NCI-H510A treated with DMSO at 0.1 percent for 48 hours (cell line): Measurements from ENCODE around the gene TWF1.
"Not testable (repeated sequence)": the region's sequence is repeated elsewhere in the genome, so short reads cannot be mapped to it uniquely, and the experiment has no call there.

ENCODE experiments used
- DNase-seq: peaks from one replicate; lab custom pipeline; 2025; lab: John Stamatoyannopoulos, UW

Gene TWF1

DNA sequence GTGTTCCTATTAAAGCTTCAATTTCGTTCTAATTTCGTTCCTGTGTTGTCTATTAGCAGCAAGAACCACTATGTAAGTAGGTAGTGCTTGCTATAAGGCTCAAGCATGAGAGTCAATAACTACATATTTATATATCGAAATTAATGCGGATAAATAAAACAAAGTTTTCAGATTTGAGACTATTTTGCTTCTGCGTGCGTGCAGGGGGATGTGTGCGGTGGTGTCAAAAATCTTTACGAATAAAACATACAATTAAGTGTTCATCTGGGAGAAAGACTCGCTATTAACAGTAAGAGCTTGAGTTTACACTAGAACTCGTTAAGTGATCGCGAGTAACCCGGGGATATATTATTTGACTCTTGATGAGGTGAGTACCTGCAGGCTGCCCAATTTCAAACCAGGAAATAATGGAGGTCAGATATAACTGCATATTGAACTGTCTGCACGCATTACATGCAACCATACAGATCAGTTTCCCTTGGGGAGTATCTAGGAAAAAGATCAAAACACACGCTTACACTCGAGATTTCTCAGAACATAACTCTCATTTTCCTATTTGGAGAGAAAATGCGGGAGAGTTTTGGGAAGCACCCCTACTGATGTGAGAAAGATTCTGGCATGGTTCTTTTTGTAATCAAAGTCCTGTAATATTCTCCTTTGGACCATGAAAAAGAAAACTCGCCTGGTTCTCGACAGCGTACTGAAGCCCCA, 813 bp downstream of the TWF1 start:
- DNase-seq: peak; percentile 28

- DNase-seq: no peak
Observed at GRCh38 chr12:43797561-43798217, 8.4 kb downstream of the TWF1 start.

GRCh38 chr12:43795716-43796280, 10.3 kb downstream of the TWF1 start:
- DNase-seq: peak; percentile 6

- DNase-seq: no peak
Observed at GRCh38 chr12:43789941-43790340, 16.2 kb downstream of the TWF1 start.

DNA sequence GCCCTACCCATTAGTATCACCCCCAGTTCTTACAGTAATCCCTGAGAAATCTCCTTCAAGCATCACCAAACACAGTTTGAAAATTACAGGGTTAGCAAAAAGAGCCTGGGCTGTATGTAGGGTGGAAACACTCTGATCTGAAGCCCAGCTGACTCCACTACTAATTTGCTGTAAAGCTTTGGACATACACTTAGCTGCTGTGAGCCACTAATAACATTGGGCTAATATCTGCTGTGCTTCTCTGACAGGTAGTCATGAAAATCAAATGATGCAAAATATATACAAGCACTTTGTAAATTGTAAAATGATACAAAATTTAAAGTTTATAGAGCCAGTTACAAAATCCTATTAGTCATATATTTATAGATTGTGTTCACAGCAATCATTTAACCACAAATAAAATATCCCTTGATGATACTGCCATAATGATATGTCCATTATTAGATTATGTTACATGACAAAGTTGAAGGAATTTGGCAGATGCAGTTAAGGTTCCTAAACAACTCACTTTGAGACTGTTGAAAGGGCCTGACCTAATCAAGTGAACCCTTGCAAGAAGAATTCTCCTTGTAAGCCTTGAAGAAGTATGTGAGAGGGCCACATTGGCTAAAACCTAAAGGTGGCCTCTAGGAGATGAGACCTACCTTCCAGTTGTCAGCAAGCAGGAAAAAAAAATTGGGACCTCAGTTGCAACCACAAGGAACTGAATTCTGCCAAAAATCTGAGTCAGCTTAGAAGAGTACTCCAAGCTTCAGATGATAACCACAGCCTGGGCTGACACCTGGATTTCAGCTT, 19.0 kb downstream of the TWF1 start:
- DNase-seq: no peak

DNA sequence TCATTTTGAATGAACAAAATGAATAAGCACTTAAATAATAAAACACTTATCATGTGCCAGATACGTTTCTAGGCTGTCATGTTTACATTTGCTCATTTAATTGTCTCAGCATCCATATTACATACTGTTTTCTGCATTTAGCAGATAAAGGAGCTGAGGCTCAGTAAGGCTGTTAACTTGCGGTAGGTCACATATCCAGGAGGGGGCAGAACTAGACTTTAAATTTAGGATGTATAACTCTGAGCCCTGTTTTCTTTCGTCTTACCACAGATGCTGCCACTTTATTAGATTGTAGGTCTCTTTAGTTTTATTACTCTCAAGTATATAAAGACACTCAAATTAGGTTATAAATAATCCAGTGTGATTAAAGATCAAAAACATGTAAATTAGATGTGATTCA, 29.6 kb downstream of the TWF1 start:
- no peak for DNase-seq

DNA sequence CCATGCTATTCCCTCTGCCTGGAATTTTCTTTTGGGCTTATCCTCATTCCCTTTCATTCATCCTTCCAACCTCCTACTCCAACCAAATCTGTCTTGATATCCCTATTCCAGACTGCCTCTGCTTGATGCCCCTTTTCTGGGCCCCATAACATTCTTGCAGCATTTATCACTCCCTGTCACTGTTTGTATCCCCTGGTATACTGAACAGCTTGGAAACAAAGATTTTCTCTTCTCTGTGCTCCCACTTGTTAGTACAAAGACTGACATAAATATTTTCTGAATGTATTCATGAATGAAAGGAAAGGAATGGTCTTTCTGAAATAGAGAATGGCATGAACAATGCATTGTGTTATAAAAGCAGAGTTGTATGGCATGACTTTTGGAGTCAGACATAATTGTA, 39.8 kb downstream of the TWF1 start:
- no peak for DNase-seq

GRCh38 chr12:43764528-43764927, 41.6 kb downstream of the TWF1 start:
- no peak for DNase-seq

DNA sequence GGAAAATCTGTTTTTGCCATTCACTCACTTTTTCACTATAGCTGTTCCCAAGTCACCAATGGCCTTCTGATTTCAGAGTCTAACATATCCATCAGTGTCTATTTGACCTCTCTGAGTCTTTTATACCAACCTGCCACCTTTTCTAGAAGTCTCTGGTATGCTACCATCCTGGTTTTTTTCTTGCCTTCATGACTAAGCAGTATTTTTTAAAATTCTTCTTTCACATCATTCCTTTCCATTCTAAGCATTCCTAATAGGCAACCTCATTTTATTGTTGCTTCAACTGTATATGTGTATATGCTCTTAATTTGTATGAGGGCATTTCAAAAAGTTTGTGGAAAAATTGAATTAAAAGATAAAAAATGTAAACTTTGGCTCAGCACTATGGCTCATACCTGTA, 42.3 kb downstream of the TWF1 start:
- no peak for DNase-seq

- DNase-seq: no peak
Observed at GRCh38 chr12:43762596-43762995, 43.5 kb downstream of the TWF1 start.

DNA sequence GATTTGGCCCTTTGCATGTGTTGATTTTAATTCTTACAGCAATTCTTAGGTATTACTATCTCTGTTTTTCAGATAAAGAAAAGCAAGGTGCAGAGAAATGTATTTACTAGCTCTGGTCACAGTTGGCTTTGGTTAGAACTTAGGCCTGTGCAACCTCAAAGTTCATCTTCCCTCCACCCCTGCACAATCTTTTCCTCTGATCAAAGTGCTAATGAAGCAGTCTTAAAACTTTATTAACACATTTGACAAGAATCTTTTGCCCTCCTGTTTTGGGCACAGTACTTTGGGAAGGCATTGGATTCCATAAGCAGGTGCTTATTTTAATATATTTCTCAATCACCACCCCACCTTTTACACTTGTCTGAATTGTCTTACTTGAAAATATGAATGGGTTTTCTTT, 44.6 kb downstream of the TWF1 start:
- no peak for DNase-seq

- no peak for DNase-seq
Observed at GRCh38 chr12:43760396-43760795, 45.7 kb downstream of the TWF1 start.

DNA sequence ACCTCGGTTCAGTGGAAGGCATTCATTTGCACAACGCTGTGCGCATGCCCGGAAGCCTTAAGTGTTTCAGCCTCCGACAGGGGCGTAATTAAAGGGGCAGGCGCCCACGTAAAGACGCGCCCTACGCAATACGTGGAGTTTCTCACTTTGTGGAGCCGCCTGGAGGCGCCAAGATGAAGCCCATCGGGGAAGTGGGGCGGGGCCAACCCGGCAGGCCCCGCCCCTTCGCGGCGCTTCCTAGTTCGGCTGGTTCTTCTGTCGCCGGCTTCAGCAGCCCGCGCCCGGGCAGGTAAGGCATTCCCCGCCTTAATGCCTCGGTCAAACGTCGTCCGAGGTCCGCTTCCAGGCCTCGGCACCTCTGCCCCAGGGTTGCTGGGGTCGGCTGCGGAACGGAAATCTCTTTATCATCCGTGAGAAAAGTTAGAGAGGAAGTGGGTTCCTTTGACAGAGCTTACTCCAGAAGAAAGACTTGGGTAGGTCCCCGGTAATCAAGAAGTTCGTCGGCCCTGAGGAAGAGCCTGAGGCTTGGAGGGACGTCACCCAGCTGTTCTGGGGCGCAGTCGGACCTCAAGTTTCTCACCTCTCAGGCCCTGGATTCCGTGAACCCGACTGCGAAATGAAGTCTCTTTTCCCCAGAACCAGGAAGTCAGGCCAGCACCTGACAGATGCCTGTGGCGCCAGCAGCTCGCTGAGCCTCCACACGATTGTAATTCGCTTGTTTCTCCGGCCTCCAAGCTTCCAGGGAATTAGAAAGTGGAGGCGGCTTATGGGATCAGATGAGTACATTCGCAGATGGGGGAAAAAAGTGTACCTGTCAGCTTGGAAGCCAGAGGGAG, 47.2 kb downstream of the TWF1 start, which contains the start of the genes IRAK4 and PUS7L:
Gene IRAK4 (plus strand): TSS at position 224 of the 836 bp plus-strand sequence. CDS start 9,161 bp downstream, outside the sequence.
Gene PUS7L (minus strand): TSS at position 63 of the 836 bp plus-strand sequence. CDS start 3,545 bp downstream, outside the sequence.
- peak; percentile 95 for DNase-seq

DNA sequence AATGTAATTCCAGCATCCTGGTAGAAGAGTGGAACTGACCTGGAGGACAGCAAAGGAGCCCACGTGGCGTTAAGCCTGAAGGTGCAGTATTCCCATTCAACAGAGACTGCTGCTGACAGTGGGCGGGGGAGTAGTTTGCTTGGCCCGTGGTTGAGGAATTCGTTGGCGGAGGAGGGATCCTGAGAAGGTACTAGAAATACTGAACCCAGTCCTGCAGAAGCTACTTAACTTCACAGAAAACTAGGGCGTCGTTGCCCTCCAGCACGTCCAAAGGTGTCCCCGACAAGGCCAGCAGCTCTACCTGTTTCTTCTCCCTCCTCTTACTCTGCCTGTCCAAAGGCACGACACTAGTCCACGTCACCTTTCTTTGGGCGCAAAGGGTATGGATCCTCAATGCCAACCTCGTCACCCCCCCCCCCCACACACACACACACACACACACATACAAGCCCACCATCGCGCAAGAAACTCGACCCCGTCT, 47.8 kb downstream of the TWF1 start:
- DNase-seq: peak; percentile 69

DNA sequence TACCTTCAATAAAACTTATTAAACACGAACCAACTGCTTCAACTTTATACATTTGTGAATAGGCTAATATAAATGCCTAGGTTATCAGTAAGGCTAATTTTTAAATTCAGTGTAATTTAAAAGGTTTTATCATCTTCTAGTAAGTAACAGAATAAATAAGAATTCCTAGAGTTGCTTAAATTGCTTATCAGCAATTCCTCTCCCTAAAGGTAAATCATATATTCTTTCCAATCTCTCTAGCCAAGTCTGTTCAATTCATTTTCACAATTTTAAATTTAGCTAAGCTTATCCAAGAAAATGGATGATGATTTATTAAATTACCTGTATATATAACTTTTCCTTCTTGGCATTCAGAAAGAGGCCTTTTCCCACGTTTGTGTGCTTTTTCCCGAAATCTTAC, 52.1 kb downstream of the TWF1 start:
- no peak for DNase-seq

- DNase-seq: not testable (repeated sequence)
Observed at GRCh38 chr12:43751360-43751759, 54.8 kb downstream of the TWF1 start.

DNA sequence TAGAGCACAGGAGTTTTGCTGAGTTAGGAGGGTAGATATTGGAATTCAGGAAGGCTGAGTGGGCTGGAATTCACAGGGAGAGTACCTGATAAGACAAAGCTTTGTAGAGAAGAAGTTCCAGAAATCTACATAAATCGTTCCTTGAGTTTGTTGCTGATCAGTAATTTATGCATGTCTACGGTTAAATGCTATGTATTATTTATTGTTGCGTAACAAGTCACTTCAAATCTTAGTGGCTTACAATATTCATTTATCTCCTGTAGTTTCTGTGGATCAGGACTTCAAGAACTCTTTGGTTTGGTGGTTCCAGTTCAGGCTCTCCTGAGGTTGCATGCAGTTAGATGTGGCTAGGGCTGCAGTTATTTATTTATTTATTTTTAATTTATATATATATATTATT, 55.3 kb downstream of the TWF1 start:
- no peak for DNase-seq

- no peak for DNase-seq
Observed at GRCh38 chr12:43749016-43749415, 57.1 kb downstream of the TWF1 start.

DNA sequence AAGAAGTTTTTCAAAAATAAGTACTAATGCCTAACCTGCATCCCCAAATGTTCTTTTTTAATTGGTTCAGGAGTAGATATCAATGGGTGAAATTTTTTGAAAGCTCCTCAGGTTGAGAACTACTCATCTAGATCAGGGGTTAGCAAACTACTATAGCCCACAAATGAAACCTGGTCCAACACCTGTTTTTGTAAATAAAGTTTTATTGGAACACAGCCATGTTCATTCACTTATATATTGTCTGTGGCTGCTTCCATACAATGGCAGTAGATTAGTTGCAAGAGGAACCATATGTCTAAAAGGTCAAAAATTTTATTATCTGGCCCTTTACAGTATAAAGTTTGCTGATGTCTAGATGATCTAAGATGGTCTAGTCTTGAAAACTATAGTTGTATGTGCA, 61.3 kb downstream of the TWF1 start:
- no peak for DNase-seq
